ENCODE results near the gene MLKL. TPM values are rescaled to one million over a fixed set of nuclear protein-coding genes. Genes with fewer than 3 reads are reported as not detected.

MLKL gene
- total and polyA plus RNA-seq, 8 donors, result 3.6 to 12.4 (median 7.0) TPM

GRCh38 chr16:74626741-74627416, 73.8 kb downstream of the MLKL start:
- 0 to 50% methylated on average over 1 of the region's 1 CpG for WGBS, 2 donors
- Histone ChIP-seq H3K27me3 (no peaks in the 10 kb centered on the region), H3K36me3 (peaks cover 0 to 50% (median 3%) of the 10 kb centered on the region in 3 donors), H3K9me3 (no peaks in the 10 kb centered on the region), H3K4me3 (no peak overlapping the region), H3K4me1 (peaks cover 3 to 26% (median 21%) of the 10 kb centered on the region in 3 donors), H3K27ac (peak overlapping the region in 2 of 4 donors; percentile 51 to 72)
- no peak for DNase-seq
- intact Hi-C loops (cut with DNase I), result loop anchor here in 1 of 3 donors (10.0 kb wide), 1 partner anchor 152 kb away; no protein-coding TSS in a partner anchor
- TF ChIP-seq CTCF (IDR thresholded peaks at IDR 0.05), result no peak
- no peak for ATAC-seq
- FAIRE-seq, result no peak

GRCh38 chr16:74625500-74626350, 74.9 kb downstream of the MLKL start:
- intact Hi-C loops (cut with DNase I), result loop anchor here in 1 of 3 donors (10.0 kb wide), 1 partner anchor 151 kb away; no protein-coding TSS in a partner anchor
- peaks cover 0 to 51% (median 3%) of the 10 kb centered on the region in 3 donors for H3K36me3 ChIP-seq
- ATAC-seq, result peak in 3 of 4 donors; percentile 6 to 46 (median 41)

GRCh38 chr16:74623839-74624235, 76.8 kb downstream of the MLKL start:
- intact Hi-C loops (cut with DNase I), result loop anchor here in 1 of 3 donors (10.0 kb wide), 1 partner anchor 149 kb away; no protein-coding TSS in a partner anchor
- H3K9me3 ChIP-seq, result no peaks in the 10 kb centered on the region
- no peak for FAIRE-seq
- no peak overlapping the region for H3K27ac ChIP-seq
- H3K36me3 ChIP-seq, result peaks cover 0 to 44% (median 3%) of the 10 kb centered on the region in 3 donors
- ATAC-seq, result no peak
- H3K4me3 ChIP-seq, result no peak overlapping the region
- TF ChIP-seq CTCF (IDR thresholded peaks at IDR 0.05), result no peak
- DNase-seq, result no peak
- WGBS, 2 donors, result 72 to 76% methylated on average over 6 of the region's 6 CpGs
- H3K27me3 ChIP-seq, result no peaks in the 10 kb centered on the region
- peaks cover 3 to 22% (median 21%) of the 10 kb centered on the region in 3 donors for H3K4me1 ChIP-seq

More at GRCh38 chr16:74625500-74626350, 74.9 kb downstream of the MLKL start:
- Histone ChIP-seq H3K9me3 (no peaks in the 10 kb centered on the region), H3K4me3 (no peak overlapping the region), H3K4me1 (peaks cover 3 to 26% (median 21%) of the 10 kb centered on the region in 3 donors), H3K27ac (no peak overlapping the region), H3K27me3 (no peaks in the 10 kb centered on the region)
- WGBS, 2 donors, result 87% methylated on average over 14 of the region's 14 CpGs
- no peak for DNase-seq
- TF ChIP-seq CTCF (IDR thresholded peaks at IDR 0.05), result no peak
- FAIRE-seq, result no peak

GRCh38 chr16:74623214-74623838, 77.3 kb downstream of the MLKL start:
- H3K27ac ChIP-seq, result no peak overlapping the region
- DNase-seq (no peak), ATAC-seq (peak in 3 of 4 donors; percentile 47 to 60 (median 53)), FAIRE-seq (no peak)
- H3K9me3 ChIP-seq, result no peaks in the 10 kb centered on the region
- TF ChIP-seq CTCF (IDR thresholded peaks at IDR 0.05), result peak in 2 of 4 donors; percentile 51 to 55
- H3K4me3 ChIP-seq, result no peak overlapping the region
- H3K4me1 ChIP-seq, result peaks cover 3 to 19% (median 19%) of the 10 kb centered on the region in 3 donors
- intact Hi-C loops (cut with DNase I), result loop anchor here in 1 of 3 donors (10.0 kb wide), 1 partner anchor 149 kb away; no protein-coding TSS in a partner anchor
- H3K27me3 ChIP-seq, result no peaks in the 10 kb centered on the region
- 15 to 17% methylated on average over 4 of the region's 4 CpGs for WGBS, 2 donors
- H3K36me3 ChIP-seq, result peaks cover 0 to 44% (median 1%) of the 10 kb centered on the region in 3 donors

Measured in pancreas (tissue), 10 donors.